WTC11 (cell line): ENCODE results near the gene SLC37A1. TPM values are rescaled to one million over a fixed set of nuclear protein-coding genes. Genes with fewer than 3 reads are reported as not detected.
"Not testable (repeated sequence)": the region's sequence is repeated elsewhere in the genome, so short reads cannot be mapped to it uniquely, and the experiment has no call there.

ENCODE experiments used
- ATAC-seq: fragments of 200-7000 bp; cut with Tn5 transposase; 2 replicates; pipeline ENCODE4 v1.10.0; 2021; ENCODE audit warnings: mild to moderate bottlenecking, moderate library complexity
- CTCF ChIA-PET: fragments of 300-600 bp; sonication (Branson Sonifier 250); formaldehyde crosslinking; loops from one replicate; lab custom pipeline; 2021; ENCODE audit warnings: antibody characterized with exemption; lab: Charles Lee
- POLR2A ChIA-PET: fragments of 350-600 bp; sonication (Branson Sonifier 250); formaldehyde crosslinking; loops from one replicate; lab custom pipeline; 2021; ENCODE audit warnings: antibody characterized with exemption; lab: Charles Lee
- DNase-seq: peaks from one replicate; pipeline ENCODE4 v3.0.0; 2021; ENCODE audit warnings: low spot score
- H3K27ac Mint-ChIP-seq: 2 replicates; pipeline ENCODE4 v1.8.0; 2021; ENCODE audit warnings: mixed read lengths
- H3K27me3 Mint-ChIP-seq: 2 replicates; pipeline ENCODE4 v1.8.0; 2021; ENCODE audit warnings: low read depth, mild to moderate bottlenecking, moderate library complexity, mixed read lengths
- H3K36me3 Mint-ChIP-seq: 2 replicates; pipeline ENCODE4 v1.8.0; 2021; ENCODE audit warnings: mixed read lengths
- H3K4me1 Mint-ChIP-seq: 2 replicates; pipeline ENCODE4 v1.8.0; 2022; ENCODE audit warnings: mixed read lengths
- H3K4me3 Mint-ChIP-seq: 2 replicates; pipeline ENCODE4 v1.8.0; 2021; ENCODE audit warnings: mild to moderate bottlenecking, moderate library complexity, mixed read lengths
- H3K9me3 Mint-ChIP-seq: 2 replicates; pipeline ENCODE4 v1.8.0; 2021; ENCODE audit warnings: mixed read lengths
- ELF4 ChIP-seq: sonication (generic); formaldehyde crosslinking; IDR thresholded peaks from 2 replicates; pipeline ENCODE4 v1.8.1; 2022; ENCODE audit warnings: low read depth, mild to moderate bottlenecking, moderate library complexity, missing genetic modification reagents
- GRHL2 ChIP-seq: fragments of 250-450 bp; sonication (Bioruptor Pico); IDR thresholded peaks from 2 replicates; pipeline ENCODE4 v1.8.0; 2022; ENCODE audit warnings: mild to moderate bottlenecking, moderate library complexity; ENCODE audit not compliant: insufficient replicate concordance, severe bottlenecking
- KAT7 ChIP-seq: sonication (generic); formaldehyde crosslinking; IDR thresholded peaks from 2 replicates; pipeline ENCODE4 v1.8.1; 2023; ENCODE audit warnings: missing genetic modification reagents, mild to moderate bottlenecking, borderline replicate concordance
- MYBL2 ChIP-seq: sonication (generic); formaldehyde crosslinking; IDR thresholded peaks from 2 replicates; pipeline ENCODE4 v1.8.1; 2023; ENCODE audit warnings: mild to moderate bottlenecking, moderate library complexity, missing genetic modification reagents
- NFE2L1 ChIP-seq: sonication (generic); formaldehyde crosslinking; IDR thresholded peaks from 2 replicates; pipeline ENCODE4 v1.8.1; 2023; ENCODE audit warnings: missing genetic modification reagents
- NFYB ChIP-seq: sonication (generic); formaldehyde crosslinking; conservative IDR thresholded peaks from 2 replicates; pipeline ENCODE4 v1.8.0; 2022; ENCODE audit warnings: low read depth, missing genetic modification reagents
- PRRX2 ChIP-seq: fragments of 250-450 bp; sonication (Bioruptor Pico); IDR thresholded peaks from 2 replicates; pipeline ENCODE4 v1.8.0; 2021; ENCODE audit warnings: mild to moderate bottlenecking
- SMAD4 ChIP-seq: sonication (generic); formaldehyde crosslinking; IDR thresholded peaks from 2 replicates; pipeline ENCODE4 v1.8.0; 2022; ENCODE audit warnings: mild to moderate bottlenecking, missing genetic modification reagents
- SP1 ChIP-seq: sonication (generic); formaldehyde crosslinking; conservative IDR thresholded peaks from 2 replicates; pipeline ENCODE4 v1.8.1; 2022; ENCODE audit warnings: missing genetic modification reagents
- TEAD4 ChIP-seq: sonication (generic); formaldehyde crosslinking; IDR thresholded peaks from 2 replicates; pipeline ENCODE4 v1.8.0; 2022; ENCODE audit warnings: mild to moderate bottlenecking, missing genetic modification reagents
- ZNF416 ChIP-seq: fragments of 250-450 bp; sonication (Bioruptor Pico); IDR thresholded peaks from 2 replicates; pipeline ENCODE4 v1.9.0; 2021; ENCODE audit warnings: mild to moderate bottlenecking, inconsistent platforms
- ZNF423 ChIP-seq: fragments of 250-450 bp; sonication (Bioruptor Pico); IDR thresholded peaks from 2 replicates; pipeline ENCODE4 v2.1.2; 2022; ENCODE audit warnings: mild to moderate bottlenecking, moderate library complexity
- total RNA-seq: library from RNA; stranded (reverse); gene quantifications from 3 replicates; pipeline ENCODE4 v1.2.3, GENCODE V29; 2021
- TF ChIP-seq, protein P1 (sequence below): sonication (generic); formaldehyde crosslinking; IDR thresholded peaks from 2 replicates; pipeline ENCODE4 v1.8.1; 2023; ENCODE audit warnings: mild to moderate bottlenecking, moderate library complexity, missing genetic modification reagents
- TF ChIP-seq, protein P2 (sequence below): fragments of 250-450 bp; sonication (Bioruptor Pico); conservative IDR thresholded peaks from 2 replicates; pipeline ENCODE4 v1.9.0; 2021; ENCODE audit warnings: mild to moderate bottlenecking
- TF ChIP-seq, protein P3 (sequence below): sonication (generic); formaldehyde crosslinking; IDR thresholded peaks from 2 replicates; pipeline ENCODE4 v1.8.1; 2023; ENCODE audit warnings: mild to moderate bottlenecking, missing genetic modification reagents, moderate library complexity
- TF ChIP-seq, protein P4 (sequence below): sonication (generic); formaldehyde crosslinking; conservative IDR thresholded peaks from 2 replicates; pipeline ENCODE4 v1.8.1; 2022; ENCODE audit warnings: mild to moderate bottlenecking, missing genetic modification reagents
- TF ChIP-seq, protein P5 (sequence below): sonication (generic); formaldehyde crosslinking; IDR thresholded peaks from 2 replicates; pipeline ENCODE4 v1.8.0; 2023; ENCODE audit warnings: mild to moderate bottlenecking, missing genetic modification reagents
- TF ChIP-seq, protein P6 (sequence below): sonication (generic); formaldehyde crosslinking; IDR thresholded peaks from 2 replicates; pipeline ENCODE4 v1.8.0; 2022; ENCODE audit warnings: mild to moderate bottlenecking, missing genetic modification reagents

SLC37A1 gene
- total RNA-seq, 1 experiment from 2014 or later, result 22.7 TPM

DNA sequence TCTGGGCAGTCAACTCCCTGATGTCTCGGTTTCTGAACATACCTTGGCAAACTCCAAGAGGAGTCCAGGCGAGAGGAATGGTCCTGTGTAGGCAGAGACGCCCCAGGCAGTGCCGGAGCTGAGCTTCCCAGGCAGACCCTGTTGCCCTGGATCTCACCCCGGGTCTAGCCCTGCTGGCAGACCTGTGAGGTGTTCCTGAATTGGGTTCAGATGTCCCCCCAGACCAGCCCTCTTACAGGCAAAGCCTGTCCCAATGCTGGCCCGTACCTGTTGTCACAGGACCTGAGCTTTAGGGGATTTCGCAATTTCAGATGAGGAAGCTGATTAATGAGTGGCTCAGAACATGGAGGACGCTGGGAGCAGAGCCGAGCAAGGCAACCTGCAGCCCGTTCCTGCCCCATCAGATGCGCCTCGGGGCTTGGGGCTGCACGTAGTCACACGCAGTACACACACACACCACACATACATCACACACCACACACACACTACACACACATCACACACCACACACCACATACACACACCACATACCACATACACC lies 101.2 kb downstream of the SLC37A1 start (continued):
- TF ChIP-seq, protein P1, sequence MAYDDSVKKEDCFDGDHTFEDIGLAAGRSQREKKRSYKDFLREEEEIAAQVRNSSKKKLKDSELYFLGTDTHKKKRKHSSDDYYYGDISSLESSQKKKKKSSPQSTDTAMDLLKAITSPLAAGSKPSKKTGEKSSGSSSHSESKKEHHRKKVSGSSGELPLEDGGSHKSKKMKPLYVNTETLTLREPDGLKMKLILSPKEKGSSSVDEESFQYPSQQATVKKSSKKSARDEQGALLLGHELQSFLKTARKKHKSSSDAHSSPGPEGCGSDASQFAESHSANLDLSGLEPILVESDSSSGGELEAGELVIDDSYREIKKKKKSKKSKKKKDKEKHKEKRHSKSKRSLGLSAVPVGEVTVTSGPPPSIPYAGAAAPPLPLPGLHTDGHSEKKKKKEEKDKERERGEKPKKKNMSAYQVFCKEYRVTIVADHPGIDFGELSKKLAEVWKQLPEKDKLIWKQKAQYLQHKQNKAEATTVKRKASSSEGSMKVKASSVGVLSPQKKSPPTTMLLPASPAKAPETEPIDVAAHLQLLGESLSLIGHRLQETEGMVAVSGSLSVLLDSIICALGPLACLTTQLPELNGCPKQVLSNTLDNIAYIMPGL, result no peak
- no peak for TF ChIP-seq PRRX2 (CRISPR knock-in tag)
- TF ChIP-seq, protein P2, sequence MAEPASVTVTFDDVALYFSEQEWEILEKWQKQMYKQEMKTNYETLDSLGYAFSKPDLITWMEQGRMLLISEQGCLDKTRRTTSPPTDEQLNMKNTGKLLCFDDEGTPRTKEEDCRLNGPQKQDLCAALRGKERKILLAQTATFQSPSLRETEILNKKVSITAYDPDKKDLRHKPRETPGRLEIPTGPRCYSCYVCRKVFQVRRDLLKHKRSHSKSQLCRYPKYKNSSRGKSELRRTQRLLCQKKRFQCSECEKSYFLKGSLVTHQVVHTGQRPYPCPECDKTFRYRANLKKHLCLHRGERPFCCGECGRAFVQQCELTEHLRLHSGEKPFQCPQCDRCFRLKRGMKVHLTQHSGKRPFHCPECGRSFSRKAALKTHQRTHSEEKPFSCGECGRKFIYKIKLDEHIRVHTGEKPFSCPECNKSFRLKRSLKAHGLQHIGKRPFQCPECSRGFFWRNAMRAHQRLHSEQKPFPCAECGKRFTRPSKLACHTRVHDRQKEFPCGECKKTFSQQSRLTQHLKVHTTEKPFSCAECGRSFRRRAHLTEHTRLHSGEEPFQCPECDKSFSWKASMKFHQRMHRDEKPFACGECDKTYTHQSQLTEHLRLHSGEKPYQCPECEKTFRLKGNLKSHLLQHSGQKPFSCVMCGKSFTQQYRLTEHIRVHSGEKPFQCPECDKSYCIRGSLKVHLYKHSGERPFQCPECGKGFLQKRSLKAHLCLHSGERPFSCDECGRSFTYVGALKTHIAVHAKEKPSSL, result no peak
- TF ChIP-seq GRHL2 (CRISPR knock-in tag), result no peak
- TF ChIP-seq ELF4 (CRISPR knock-in tag), result no peak
- TF ChIP-seq MYBL2 (CRISPR knock-in tag), result no peak

DNA sequence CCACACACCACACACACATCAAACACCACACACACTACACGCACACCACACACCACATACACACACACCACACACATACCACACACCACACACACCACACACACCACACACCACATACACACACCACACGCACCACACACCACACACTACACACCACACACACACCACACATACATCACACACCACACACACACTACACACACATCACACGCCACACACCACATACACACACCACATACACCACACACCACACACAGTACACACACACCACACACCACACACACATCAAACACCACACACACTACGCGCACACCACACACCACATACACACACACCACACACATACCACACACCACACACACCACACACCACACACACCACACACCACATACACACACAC lies 101.7 kb downstream of the SLC37A1 start:
- H3K9me3 Mint-ChIP-seq, H3K4me1 Mint-ChIP-seq, H3K27ac Mint-ChIP-seq, POLR2A ChIA-PET, ATAC-seq, H3K4me3 Mint-ChIP-seq, DNase-seq, H3K36me3 Mint-ChIP-seq: not testable (repeated sequence)
- CTCF ChIA-PET, result interaction anchor here (1.0 to 1.2 kb wide), 3 partner anchors 22 to 53 kb away, joined by 3 to 9 read pairs (median 4); no protein-coding TSS in a partner anchor
- H3K27me3 Mint-ChIP-seq, result peaks cover 17% of the 10 kb centered on the region

DNA sequence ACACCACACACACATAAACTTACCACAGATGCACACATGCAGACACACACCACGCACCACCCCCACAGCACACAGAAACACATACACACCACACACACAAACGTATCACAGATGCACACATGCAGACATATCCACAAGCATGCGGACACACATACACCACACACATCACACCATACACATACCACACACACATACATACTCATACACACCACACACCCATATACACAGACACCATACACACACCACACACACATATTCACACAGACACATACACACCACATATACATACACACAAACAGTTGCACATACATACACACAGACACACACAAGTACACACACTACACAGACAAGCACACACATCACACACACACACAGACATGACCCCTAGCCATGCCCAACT lies 102.3 kb downstream of the SLC37A1 start:
- Mint-ChIP-seq H3K4me3 (no peak overlapping the region), H3K27me3 (peaks cover 17% of the 10 kb centered on the region), H3K9me3 (peaks cover 7% of the 10 kb centered on the region), H3K27ac (no peak overlapping the region), H3K4me1 (peaks cover 2% of the 10 kb centered on the region; the same call in 1 of the 2 replicates), H3K36me3 (peaks cover 4% of the 10 kb centered on the region; the same call in 1 of the 2 replicates)
- CTCF ChIA-PET, result interaction anchor here (0.9 kb wide), 1 partner anchor 16 kb away, joined by 3 read pairs; no protein-coding TSS in a partner anchor
- DNase-seq (no peak), ATAC-seq (no peak)
- POLR2A ChIA-PET, result no interaction called here
- TF ChIP-seq, protein P3, sequence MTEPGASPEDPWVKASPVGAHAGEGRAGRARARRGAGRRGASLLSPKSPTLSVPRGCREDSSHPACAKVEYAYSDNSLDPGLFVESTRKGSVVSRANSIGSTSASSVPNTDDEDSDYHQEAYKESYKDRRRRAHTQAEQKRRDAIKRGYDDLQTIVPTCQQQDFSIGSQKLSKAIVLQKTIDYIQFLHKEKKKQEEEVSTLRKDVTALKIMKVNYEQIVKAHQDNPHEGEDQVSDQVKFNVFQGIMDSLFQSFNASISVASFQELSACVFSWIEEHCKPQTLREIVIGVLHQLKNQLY, result no peak
- TF ChIP-seq TEAD4 (no peak), SMAD4 (CRISPR knock-in tag) (no peak), NFE2L1 (no peak), ZNF416 (CRISPR knock-in tag) (no peak), SP1 (no peak), ZNF423 (CRISPR knock-in tag) (no peak), KAT7 (no peak), NFYB (CRISPR knock-in tag) (no peak)
- TF ChIP-seq, protein P4, sequence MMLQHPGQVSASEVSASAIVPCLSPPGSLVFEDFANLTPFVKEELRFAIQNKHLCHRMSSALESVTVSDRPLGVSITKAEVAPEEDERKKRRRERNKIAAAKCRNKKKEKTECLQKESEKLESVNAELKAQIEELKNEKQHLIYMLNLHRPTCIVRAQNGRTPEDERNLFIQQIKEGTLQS (CRISPR knock-in tag), result no peak
- TF ChIP-seq, protein P5, sequence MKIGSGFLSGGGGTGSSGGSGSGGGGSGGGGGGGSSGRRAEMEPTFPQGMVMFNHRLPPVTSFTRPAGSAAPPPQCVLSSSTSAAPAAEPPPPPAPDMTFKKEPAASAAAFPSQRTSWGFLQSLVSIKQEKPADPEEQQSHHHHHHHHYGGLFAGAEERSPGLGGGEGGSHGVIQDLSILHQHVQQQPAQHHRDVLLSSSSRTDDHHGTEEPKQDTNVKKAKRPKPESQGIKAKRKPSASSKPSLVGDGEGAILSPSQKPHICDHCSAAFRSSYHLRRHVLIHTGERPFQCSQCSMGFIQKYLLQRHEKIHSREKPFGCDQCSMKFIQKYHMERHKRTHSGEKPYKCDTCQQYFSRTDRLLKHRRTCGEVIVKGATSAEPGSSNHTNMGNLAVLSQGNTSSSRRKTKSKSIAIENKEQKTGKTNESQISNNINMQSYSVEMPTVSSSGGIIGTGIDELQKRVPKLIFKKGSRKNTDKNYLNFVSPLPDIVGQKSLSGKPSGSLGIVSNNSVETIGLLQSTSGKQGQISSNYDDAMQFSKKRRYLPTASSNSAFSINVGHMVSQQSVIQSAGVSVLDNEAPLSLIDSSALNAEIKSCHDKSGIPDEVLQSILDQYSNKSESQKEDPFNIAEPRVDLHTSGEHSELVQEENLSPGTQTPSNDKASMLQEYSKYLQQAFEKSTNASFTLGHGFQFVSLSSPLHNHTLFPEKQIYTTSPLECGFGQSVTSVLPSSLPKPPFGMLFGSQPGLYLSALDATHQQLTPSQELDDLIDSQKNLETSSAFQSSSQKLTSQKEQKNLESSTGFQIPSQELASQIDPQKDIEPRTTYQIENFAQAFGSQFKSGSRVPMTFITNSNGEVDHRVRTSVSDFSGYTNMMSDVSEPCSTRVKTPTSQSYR (CRISPR knock-in tag), result no peak
- TF ChIP-seq, protein P6, sequence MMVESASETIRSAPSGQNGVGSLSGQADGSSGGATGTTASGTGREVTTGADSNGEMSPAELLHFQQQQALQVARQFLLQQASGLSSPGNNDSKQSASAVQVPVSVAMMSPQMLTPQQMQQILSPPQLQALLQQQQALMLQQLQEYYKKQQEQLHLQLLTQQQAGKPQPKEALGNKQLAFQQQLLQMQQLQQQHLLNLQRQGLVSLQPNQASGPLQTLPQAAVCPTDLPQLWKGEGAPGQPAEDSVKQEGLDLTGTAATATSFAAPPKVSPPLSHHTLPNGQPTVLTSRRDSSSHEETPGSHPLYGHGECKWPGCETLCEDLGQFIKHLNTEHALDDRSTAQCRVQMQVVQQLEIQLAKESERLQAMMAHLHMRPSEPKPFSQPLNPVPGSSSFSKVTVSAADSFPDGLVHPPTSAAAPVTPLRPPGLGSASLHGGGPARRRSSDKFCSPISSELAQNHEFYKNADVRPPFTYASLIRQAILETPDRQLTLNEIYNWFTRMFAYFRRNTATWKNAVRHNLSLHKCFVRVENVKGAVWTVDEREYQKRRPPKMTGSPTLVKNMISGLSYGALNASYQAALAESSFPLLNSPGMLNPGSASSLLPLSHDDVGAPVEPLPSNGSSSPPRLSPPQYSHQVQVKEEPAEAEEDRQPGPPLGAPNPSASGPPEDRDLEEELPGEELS, result no peak
